ENCODE measurements around the gene MAML2.

MAML2 gene

DNA sequence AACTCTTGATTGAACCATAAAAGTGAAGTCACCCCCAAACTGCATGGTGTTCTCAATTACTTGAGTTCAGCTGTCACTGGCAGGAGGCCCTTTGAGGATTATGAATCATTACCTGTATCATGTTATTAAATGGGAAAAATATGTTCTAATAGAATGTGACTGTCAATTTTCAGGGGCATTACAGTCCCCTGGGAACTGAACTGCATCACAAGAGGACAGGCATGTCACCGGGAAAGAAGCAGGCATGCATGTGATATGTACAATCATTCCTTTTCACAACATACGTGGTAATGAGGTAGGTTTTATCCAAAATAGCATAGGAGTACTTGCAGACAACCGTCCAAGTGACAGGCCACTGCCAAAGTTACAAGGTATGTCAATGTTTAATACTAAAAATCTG is 165.8 kb downstream of the MAML2 start:
- no peak for DNase-seq

DNA sequence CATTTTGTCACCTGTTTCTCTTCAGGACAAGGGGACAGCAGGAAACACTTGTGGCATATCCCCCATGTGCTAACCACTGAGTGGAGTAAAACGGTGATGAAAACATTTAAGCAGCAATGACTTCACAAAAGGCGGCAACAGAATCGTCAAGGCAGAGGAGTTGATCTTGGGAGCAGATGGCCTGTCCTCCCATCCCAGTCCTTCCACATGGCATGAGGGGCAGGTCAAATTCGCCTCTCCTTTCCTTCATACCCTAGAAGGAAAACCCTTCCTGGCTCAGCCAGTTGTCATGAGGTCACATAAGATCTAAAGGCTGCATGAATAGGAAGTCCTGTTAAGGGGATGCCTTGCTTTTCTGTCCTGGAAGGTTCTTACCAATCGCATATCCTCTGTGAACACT is 169.1 kb downstream of the MAML2 start:
- no peak for DNase-seq

DNA sequence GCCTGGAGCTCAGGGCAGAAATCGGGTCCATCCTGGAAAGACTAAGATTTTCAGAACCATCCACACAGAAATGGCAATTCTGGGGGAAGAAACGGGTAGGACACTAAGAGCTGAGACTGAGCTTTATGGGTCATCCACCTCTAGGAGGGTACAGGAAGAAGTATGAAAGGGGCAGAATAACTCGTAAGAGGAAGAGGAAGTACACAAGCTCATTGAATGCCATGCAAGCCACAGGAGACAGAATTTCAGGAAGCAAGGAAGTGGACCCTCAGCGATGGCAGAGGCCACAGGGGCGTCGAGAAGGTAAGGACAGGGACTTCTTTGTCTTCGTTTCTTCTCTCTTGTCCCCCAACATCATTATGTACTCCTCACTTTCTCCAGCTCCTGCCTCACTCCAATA is 169.6 kb downstream of the MAML2 start:
- no peak for DNase-seq

DNA sequence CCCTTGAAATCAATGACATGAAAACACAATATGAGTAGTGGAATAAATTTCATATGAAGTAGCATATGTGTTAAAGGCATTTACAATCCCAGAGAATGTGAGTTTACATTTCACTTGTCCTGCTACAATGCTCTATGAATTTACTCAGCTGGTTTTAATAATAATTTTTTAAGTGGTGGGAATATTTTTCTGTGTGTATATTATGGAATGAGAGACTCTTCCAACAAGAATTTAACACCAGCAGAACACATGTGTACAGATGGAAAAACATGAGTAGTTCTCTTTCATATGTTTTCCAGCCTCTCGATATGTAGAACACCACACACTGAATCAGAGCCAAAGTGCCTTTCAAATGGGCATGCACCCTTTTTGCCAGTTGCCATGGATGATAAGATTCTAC is 170.4 kb downstream of the MAML2 start:
- DNase-seq: no peak

DNA sequence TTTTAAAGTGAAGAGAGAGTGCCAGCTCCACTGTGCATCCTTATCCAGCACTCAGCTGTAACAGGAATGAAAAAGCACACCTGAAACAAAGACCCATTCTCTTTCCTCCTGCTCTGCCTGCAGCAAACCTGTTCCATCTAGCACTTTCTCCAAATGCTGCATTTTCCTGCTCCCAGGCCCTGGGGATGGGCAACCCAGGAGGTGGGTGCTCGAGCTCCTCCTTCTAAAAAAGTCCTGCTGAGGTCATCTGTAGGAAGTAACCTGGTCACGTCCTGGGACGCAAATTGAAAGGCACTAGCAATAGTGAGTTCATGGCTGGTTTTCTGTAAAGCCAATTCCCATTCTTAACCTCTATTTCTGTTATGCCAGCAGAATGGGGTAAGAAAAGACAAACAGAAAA is 173.7 kb downstream of the MAML2 start:
- DNase-seq: no peak

DNA sequence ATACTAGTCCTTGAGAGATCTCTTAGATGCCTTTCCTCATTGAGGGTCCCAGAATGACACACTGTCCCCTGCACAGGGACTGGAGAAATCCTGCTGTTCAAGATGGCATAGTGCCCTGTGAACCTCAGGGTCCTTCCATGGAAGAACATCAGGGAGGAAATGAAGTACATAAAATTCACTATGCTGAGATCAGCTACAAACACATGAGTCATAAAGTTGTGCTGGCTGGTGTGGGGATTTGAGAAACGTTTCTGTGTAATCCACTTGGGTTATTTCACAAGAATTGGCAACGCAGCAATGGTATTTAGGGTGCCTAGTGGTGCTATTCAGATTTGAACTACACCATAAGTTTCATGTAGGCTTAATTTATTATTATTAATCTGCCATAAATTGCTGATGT is 174.4 kb downstream of the MAML2 start:
- no peak for DNase-seq

DNA sequence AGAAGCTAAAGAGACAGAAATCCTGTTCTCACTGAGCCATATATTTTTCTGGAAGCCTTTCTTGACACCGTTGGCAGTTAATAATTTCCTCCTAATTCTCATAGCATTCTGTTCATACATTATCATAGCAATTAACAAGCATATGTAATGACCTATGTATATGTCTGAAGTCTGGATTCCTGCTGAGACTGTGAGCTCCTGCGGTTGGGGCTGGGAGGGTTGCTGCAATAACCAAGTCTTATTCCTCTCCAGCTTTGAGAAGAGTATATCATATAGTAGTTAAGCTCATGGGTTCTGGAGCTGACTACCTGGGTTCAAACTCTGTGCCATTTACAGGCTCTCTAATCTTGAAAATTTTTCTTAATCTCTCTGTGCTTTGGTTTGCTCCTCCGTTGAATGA is 175.2 kb downstream of the MAML2 start:
- no peak for DNase-seq

DNA sequence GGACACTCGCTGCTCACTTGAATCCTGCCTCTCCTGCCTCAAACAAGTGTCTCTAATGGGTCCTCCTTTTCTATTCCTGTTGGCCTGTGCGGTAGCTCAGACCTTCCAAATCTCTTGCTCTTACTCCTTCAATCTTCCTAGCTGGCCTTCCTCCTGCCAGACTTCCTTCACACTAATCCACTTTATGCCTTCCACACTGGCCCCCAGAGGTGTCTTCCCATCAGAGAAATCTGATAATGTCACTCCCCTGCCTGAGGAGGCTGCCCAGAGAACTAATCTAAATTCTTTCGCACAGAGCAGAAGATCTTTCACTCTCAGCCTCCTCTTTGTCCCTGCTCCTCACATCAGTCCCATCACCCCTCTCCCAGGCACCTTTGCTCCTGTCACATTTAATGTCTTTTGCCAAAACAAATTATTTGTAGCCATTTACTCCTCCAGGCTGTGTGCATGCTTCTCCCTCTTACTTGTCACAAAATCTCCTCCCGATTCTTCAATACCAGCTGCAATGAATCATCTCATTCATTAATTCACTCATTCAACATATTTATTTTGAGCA is 175.7 kb downstream of the MAML2 start:
- DNase-seq: no peak

DNA sequence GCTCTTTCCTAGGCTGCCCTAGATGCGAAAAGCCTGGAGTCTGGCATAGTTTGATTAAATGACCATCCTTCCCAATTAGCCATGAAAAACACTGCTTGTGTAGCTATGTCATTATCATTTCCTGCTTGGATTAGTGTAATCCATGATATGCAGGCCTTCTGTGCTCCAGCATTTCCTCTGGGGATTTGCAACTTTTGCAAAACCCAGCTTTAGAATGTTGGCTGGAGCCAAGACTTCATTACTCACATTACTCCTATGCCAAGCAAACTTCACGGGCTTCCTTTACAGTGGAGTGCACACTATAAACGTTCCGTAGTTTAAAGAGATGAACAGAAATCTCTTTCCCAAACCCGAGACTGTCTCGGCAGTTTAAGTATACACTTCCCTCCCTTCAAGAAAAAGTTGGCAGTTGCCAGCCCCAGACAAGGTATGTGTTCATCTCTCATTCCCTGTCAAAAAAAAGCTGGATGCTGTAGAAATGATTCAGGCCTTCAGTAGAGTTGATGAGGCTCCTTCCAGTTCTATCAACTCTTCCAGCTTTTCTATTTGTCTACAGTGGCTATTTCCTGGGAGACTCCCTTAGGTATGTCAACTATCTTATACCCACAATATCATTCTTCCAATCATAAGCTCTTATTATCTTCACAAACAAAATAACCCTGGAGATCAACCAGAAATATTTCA is 180.0 kb downstream of the MAML2 start:
- DNase-seq: no peak

DNA sequence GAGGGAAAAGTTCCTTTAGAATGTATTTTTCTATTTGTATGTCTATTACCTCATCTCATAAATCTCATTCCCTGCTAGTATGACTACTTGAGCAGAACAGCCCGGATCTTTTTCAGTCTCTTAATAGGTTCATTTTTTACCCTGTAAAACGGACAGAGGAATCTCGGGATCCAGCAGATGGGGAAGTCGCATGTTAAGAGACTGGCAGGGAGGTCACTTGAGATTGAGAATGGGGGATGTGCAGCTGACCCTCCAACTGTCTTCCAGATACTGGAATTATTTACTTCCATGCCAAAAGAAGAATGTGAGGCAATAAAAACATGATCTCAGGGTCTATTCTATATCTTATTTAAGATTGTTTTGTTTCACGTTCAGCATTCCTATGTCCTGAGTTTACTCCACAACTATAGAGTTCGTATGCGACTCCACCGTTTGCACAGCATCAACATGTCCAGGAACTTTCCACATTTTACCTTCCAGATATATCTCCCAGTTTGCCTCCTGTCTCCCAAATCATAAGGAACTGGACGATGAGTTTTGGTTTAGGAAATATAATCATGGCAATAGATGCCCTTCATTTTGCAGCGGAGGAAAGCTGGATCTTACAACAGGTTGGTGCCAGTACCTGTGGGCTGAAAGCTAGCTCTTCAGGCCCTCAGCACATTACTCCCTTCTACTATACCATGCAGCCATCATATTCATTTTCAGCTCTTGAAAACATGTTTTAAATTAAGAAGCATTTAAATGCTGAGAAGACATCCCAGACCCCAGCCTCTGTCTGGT is 181.5 kb downstream of the MAML2 start:
- DNase-seq: no peak

DNA sequence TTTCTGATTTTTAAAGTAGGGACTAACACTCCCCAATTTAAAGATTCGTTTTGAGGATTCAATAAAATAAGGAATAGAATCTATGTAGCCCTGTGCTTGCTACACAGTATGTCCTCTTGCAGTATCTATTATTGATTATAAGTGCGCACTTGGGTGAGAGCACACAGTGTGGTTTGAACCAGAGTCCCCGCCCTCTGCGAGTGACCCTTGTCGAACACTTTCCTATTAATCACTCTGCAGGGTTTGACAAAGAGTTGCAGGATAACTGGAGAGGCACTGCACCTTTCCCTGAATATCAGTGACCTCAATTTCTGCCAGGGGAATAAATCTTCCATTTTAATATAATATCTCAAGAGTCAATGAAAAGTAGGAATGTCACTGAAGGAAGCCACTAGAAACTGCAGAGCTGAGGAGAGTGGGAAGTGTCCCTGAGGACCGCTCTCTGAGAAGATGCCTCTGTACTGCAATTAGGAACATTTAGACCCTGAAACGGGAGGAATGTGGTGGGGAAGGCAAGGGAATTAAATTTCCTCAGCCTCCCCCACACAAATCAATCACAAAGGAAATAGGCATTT is 182.2 kb downstream of the MAML2 start:
- DNase-seq: no peak

DNA sequence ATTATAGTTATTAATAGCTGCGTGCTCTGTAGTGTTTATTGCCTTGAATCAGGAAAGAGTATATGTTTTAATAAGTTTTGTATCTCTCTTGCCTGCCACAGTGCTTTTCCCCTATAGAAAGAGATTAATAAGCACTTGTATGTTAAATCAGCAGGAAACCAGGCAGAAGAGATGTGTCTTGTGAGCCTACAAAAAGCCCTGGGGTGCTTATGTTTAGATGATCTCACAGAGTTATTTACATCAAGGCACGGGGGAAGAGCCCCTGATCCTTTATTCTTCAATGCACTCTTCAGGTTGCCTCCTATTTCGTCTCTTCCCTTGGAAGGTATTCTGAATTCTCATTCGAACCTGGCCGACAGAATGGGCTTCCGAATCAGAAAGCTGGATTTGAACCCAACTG is 183.0 kb downstream of the MAML2 start:
- no peak for DNase-seq

DNA sequence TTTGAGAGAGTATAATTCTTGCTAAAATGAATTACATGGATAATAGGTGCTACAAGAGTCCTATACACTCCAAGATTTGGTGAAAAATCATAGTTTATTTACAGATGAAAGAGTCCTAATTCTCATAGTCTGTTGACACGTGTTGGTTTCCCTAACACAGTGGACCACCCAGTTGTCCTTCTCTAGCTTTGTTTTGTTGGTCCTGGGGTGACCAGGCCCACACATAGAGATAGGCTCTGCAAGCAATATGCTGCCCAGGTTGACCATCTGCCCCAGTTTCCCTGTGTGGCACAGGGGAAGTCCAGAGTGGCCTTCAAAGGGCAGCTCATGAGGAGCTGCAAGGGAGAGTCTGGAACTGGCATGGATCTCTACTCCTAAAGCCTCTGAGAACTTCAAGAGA is 184.9 kb downstream of the MAML2 start:
- DNase-seq: no peak

DNA sequence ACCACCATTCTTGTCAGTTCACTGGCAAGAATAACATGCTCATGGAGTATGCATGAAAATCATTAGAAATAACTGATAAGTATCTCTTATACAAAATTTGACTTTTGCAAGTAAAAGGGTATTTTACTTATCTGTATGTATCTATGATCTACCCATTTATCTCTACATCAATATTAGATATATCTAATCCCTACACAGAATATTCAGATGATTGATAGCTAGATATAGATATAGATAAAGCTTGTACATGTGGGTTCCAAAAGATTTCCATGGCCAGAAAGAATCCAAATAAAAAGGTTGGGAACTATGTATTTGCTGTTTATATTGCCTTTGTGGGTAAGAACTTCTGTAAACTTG is 185.5 kb downstream of the MAML2 start:
- DNase-seq: no peak

DNA sequence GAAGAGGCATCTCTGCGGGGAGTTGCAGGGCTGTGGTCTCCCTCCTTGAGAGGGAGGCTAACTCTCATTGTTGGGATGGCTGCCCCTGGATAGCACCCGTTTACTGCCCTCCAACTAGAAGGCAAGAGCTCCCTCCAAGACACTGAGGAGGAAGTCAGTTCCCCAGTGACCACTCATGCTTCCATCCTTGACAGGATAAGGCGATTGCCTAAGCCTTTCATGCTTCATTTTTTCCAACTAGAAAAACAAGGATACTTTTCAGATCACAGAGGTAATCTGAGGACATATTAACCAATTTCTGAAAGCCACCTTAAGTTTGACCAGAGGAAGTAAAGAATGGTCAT is 186.6 kb downstream of the MAML2 start:
- no peak for DNase-seq

DNA sequence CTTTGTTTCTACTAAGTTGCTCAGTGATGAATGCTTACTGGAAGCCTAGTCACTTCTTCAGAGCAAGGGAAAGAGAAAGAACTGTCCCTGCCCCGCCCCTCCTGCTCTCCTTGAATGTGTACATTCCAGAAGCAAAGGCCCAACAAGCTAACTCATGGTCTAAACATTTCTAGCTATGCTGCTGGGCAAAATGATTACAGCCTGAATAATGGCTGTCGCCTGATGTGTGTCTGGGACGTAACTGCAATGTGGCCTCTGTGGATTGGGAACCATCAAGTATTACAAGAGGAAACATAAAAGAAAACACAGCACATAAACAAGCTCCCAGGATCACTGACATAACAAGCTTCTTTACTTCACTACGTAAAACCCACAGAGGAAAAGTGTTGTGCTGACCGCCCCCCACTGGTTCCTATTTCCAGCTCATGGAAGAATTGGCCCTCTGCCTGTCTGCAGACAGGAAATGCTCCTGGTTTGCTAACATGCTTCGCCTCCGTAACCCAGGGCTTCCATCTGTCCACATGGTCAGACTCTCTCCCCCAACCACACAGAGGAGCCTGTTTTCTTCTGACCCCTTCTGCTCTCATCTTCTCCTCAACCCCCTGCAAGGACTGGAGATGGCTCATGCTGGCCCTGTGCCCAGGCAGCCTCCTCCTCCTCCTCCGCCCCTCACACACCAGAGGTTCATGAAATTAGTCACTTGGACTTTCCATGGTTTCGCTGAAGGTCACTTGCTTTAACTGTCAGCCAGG is 187.2 kb downstream of the MAML2 start:
- peak; percentile 57 for DNase-seq

DNA sequence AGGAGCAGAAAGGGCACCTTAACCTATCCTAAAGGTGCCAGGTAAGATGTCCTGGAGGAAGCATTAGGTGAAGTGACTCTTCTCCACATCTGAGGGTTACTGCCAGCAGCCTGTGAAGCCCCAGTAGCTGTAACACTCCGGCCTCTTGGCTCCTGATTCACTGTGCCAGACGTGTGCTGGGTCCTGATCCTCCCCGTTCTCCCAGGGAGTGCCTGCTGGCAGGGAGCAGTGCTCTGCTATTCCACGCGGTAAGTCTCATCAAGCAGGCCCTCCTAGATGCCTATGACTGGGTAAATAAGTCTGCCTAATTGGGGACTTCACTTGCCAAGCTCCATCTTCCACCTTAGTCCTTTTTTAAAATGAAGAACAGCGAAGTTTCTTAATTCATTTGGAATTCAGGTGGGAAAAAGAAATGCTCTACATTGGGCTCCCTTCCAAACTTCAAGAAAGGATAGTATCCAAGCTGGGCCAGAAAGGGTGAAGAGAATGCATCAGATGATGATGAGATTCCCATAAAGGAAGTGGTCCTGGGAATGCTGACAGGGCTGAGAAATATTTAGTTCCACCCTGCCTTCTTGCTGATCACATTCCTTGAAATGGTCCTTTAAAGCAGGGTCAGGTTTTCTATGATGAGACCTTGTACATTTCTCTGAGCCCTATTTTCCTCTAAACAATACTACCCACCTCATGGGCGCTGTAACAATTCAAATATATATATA is 188.0 kb downstream of the MAML2 start:
- no peak for DNase-seq

DNA sequence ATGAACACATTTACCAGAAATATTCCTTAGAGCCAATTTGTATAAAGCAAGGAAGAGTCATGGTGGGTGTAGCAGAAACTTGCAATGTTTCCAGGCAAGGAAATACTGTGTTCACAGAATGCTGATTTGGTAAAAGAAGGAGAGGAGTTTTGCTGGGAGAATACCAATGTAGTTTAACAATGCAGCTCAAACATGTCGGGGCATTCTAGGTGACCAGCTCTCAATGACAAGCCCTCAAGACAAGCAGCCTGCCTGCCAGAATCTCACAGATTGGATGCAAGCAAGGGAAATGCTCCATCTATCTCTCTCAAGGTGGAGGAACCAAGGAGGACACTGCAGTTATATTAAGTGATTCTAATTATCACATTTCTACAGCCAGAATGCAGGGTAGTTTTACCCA is 190.4 kb downstream of the MAML2 start:
- no peak for DNase-seq

DNA sequence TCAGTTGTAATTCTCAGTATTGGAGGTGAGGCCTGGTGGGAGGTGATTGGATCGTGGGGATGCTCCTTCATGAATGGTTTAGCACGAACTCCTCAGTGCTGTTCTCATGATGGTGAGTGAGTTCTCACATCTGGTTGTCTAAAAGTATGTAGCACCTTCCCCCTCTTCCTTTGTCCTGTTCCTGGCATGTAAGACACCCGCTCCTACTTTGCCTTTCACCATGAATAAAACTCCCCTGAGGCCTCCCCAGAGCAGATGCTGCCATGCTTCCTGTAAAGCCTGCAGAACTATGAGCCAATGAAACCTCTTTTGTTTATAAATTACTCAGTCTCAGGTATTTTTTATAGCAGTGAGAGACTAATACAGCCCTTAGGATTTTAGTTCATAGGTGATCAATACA is 191.5 kb downstream of the MAML2 start:
- no peak for DNase-seq

DNA sequence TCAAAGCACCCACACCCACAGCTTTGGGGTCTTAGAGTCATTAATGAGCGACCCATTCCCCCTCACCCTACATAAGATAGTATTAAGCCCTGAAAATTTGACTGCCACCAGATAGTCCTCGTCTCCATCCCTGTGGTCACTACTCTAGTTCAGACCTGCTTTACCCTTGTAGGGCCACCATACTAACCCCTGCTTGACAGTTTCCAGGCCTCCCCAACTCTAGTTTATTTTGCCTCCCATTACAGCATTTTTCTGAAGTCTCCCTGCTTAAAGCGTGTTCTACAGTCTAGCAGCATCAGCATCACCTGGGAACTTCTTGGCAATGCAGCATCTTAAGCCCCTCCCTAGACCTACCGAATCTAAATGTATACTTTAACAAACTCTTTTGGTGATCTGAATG is 192.4 kb downstream of the MAML2 start:
- DNase-seq: no peak

DNA sequence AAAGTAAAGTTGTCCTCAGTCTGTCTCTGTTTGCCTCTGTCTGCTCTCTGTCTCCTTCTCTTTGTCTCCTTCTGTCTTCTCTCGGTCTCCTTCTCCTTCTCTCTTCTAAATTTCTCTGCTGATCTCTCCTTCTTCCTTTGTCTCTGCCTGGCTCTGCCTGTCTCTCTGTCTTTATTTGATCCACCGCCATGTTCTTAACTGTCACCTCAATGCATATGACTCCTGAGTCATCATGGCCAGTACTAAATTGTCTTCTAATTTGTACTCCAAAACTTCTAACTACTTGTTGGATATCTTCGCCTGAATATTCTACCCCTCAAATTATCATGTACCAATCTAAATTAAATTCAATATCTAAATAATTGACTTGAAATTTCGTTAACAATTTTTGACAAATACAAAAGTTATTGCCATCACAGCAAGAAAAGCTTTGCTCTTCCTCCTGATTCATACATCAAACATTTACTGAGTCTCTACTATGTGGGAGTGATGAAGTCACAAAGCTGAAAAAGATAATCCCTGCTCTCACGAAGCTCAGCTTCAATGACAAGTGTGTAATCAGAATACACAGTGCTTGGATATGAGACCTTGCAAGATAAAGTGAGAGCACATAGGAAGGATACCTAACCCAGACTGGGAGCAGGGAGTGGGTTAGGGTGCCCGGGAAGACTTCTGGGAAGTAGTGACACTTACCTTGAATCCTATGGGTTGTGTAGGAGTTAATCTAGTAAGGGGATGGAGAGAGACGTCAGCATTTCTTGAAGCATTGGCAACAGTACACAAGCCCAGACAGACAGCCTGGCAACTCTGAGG is 193.0 kb downstream of the MAML2 start:
- DNase-seq: no peak

DNA sequence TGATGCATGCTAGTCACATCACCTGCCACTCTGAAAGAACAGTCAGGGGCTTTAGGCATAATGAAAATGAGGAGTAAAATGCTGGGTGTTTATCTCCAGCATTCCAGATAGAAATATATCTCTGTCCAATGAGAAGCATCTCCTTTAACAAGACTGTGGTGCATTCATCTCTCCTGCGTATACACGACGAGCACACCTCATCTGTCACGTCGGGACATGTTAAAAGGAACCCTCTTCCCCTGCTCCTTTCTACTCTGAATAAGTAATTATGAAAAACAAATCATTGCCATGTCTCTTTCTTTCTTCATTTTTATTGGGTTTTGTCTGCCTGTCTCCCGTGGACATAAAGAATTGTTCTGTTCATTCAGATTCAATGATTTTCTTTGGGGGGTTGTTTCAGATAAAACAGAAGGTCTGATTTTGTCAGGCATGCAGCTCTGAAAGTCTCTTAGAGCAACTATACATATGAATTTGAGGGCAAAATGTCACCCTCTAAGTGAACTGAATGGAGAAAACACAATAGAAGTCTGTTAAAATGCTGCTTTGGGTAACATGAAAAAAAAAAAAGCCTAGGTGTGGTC is 195.0 kb downstream of the MAML2 start:
- DNase-seq: no peak

All from activated naive CD4-positive, alpha-beta T cell treated with anti-CD3 and anti-CD28 coated beads, Interleukin-2, amount 50 U/mL, for 16 hours (primary cell).